NT2/D1 (cell line): ENCODE measurements around the gene YPEL2.
"Not testable (repeated sequence)": the region's sequence is repeated elsewhere in the genome, so short reads cannot be mapped to it uniquely, and the experiment has no call there.

ENCODE experiments used
- SUZ12 ChIP-seq: IDR thresholded peaks from 2 replicates; pipeline ENCODE4 v1.6.1; 2011; ENCODE audit not compliant: insufficient read length, insufficient read depth; ENCODE audit errors: extremely low read depth
- YY1 ChIP-seq: IDR thresholded peaks from 2 replicates; pipeline ENCODE4 v1.6.1; 2011; ENCODE audit not compliant: insufficient read length, insufficient read depth

GRCh38 chr17:59290302-59290998, 41.0 kb upstream of the YPEL2 start:
- not testable (repeated sequence) for TF ChIP-seq SUZ12, YY1
